GM18520 (cell line): ENCODE data around the gene MED7.

ENCODE experiments used
- ATAC-seq: cut with Tn5 transposase; IDR thresholded peaks from one replicate; pipeline ENCODE4 v1.9.1; 2021; ENCODE audit not compliant: unreplicated experiment

MED7 gene

GRCh38 chr5:157164521-157164920 lies 21.9 kb upstream of the MED7 start:
- no peak for ATAC-seq

GRCh38 chr5:157162919-157163510 lies 20.4 kb upstream of the MED7 start:
- no peak for ATAC-seq

GRCh38 chr5:157161996-157162395 lies 19.3 kb upstream of the MED7 start:
- ATAC-seq, result no peak

- no peak for ATAC-seq
These were observed 17.3 kb upstream of the MED7 start for GRCh38 chr5:157160001-157160400.

GRCh38 chr5:157159209-157159751 lies 16.6 kb upstream of the MED7 start:
- no peak for ATAC-seq

GRCh38 chr5:157157293-157157891 lies 14.7 kb upstream of the MED7 start:
- no peak for ATAC-seq

- no peak for ATAC-seq
These were observed 12.6 kb upstream of the MED7 start for GRCh38 chr5:157155297-157155696.

- ATAC-seq, result no peak
These were observed 8.3 kb upstream of the MED7 start for GRCh38 chr5:157150995-157151394.

- no peak for ATAC-seq
These were observed 6.3 kb upstream of the MED7 start for GRCh38 chr5:157148734-157149615.

GRCh38 chr5:157143127-157143971 lies 684 bp upstream of the MED7 start:
- ATAC-seq, result peak; percentile 20

GRCh38 chr5:157137691-157138090 lies 5.0 kb downstream of the MED7 start:
- no peak for ATAC-seq

GRCh38 chr5:157132281-157132612 lies 10.4 kb downstream of the MED7 start:
- no peak for ATAC-seq

- no peak for ATAC-seq
These were observed 11.7 kb downstream of the MED7 start for GRCh38 chr5:157130925-157131324.

- ATAC-seq, result no peak
These were observed 21.0 kb downstream of the MED7 start for GRCh38 chr5:157121709-157122108.

- ATAC-seq, result no peak
These were observed 22.6 kb downstream of the MED7 start for GRCh38 chr5:157120102-157120501.

- peak; percentile 59 for ATAC-seq
These were observed 26.1 kb downstream of the MED7 start for GRCh38 chr5:157116483-157116954.

- no peak for ATAC-seq
These were observed 27.2 kb downstream of the MED7 start for GRCh38 chr5:157115502-157115901.

- no peak for ATAC-seq
These were observed 27.7 kb downstream of the MED7 start for GRCh38 chr5:157115012-157115411.

- ATAC-seq, result no peak
These were observed 29.7 kb downstream of the MED7 start for GRCh38 chr5:157113002-157113401.

GRCh38 chr5:157109744-157110143 lies 32.9 kb downstream of the MED7 start:
- peak; percentile 68 for ATAC-seq

GRCh38 chr5:157108976-157109375 lies 33.7 kb downstream of the MED7 start, which contains the start of gene HAVCR2:
TSS of gene HAVCR2 (minus strand) at chr5:157109044. CDS start at chr5:157108983, 61 bp downstream.
- peak; percentile 80 for ATAC-seq
